Measurements from ENCODE around the gene PLXNA4.

DNA sequence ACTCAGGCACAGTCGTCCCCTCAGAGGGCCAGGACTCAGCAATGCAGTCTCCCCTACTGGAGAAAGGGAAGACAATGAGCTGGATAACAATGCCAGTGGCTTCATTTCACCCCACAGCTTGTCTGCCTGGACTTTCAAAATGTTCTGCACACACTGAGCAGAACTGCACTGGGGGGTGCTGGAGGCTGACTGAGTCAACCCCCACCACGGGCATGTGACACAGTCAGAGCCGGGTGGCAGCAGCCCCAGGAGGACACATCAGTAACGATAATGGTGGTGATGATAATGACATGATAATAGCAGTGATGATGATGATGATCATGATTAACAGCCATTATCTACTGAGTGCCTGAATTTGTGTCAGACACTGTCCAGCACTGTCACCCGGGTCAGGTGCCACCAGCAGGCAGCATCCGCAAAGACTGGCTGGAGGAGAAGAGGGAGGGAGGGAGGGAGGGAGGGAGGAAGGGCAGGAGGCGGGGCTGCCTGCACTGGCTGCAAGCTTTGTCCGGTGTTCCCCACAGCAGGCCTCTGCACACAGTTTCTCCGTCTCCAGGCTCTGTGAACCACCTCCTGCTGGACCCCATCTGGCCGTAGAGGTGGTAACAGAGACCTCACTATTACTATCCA is 67.4 kb downstream of the PLXNA4 start:
- TF ChIP-seq, protein P1, sequence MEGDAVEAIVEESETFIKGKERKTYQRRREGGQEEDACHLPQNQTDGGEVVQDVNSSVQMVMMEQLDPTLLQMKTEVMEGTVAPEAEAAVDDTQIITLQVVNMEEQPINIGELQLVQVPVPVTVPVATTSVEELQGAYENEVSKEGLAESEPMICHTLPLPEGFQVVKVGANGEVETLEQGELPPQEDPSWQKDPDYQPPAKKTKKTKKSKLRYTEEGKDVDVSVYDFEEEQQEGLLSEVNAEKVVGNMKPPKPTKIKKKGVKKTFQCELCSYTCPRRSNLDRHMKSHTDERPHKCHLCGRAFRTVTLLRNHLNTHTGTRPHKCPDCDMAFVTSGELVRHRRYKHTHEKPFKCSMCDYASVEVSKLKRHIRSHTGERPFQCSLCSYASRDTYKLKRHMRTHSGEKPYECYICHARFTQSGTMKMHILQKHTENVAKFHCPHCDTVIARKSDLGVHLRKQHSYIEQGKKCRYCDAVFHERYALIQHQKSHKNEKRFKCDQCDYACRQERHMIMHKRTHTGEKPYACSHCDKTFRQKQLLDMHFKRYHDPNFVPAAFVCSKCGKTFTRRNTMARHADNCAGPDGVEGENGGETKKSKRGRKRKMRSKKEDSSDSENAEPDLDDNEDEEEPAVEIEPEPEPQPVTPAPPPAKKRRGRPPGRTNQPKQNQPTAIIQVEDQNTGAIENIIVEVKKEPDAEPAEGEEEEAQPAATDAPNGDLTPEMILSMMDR (IDR thresholded peaks at IDR 0.05; ENCODE audit: low read depth, low read length, missing input control): no peak
- TF ChIP-seq, protein P2, sequence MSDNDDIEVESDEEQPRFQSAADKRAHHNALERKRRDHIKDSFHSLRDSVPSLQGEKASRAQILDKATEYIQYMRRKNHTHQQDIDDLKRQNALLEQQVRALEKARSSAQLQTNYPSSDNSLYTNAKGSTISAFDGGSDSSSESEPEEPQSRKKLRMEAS (IDR thresholded peaks at IDR 0.05): no peak
- no peak for TF ChIP-seq JUND (IDR thresholded peaks at IDR 0.05)
- TF ChIP-seq GABPA (IDR thresholded peaks at IDR 0.05 in 1 of 2, conservative IDR thresholded peaks at IDR 0.05 in 1 of 2): no peak
- no peak for TF ChIP-seq RXRA (IDR thresholded peaks at IDR 0.05)
